HEK293T (cell line): ENCODE results near the gene SLC25A48.

Experiments
- CTCF ChIA-PET: fragments of 350-600 bp; formaldehyde crosslinking; extraction: SDS; loops from one replicate; lab custom pipeline; 2021; ENCODE audit warnings: antibody characterized with exemption, inconsistent platforms; lab: Yijun Ruan, JAX
- POLR2A ChIA-PET: fragments of 350-600 bp; formaldehyde crosslinking; extraction: SDS; loops from one replicate; lab custom pipeline; 2020; ENCODE audit warnings: antibody characterized with exemption, inconsistent platforms; lab: Yijun Ruan, JAX
- DNase-seq: peaks from one replicate; pipeline ENCODE4 v3.0.0; 2012; ENCODE audit warnings: mixed read lengths; ENCODE audit errors: extremely low spot score
- ARNT ChIP-seq: fragments of 450-650 bp; IDR thresholded peaks from 2 replicates; pipeline ENCODE4 v1.6.1; 2017; ENCODE audit warnings: mild to moderate bottlenecking
- BHLHE40 ChIP-seq: fragments of 450-650 bp; IDR thresholded peaks from 2 replicates; pipeline ENCODE4 v1.6.1; 2016; ENCODE audit warnings: mild to moderate bottlenecking, moderate library complexity, borderline replicate concordance
- CTBP1 ChIP-seq: fragments of 450-650 bp; IDR thresholded peaks from 2 replicates; pipeline ENCODE4 v1.6.1; 2016; ENCODE audit warnings: borderline replicate concordance
- ELF4 ChIP-seq: fragments of 450-650 bp; IDR thresholded peaks from 2 replicates; pipeline ENCODE4 v1.6.1; 2017; ENCODE audit warnings: antibody characterized with exemption
- FOXA1 ChIP-seq: fragments of 450-650 bp; IDR thresholded peaks from 2 replicates; pipeline ENCODE4 v1.6.1; 2016; ENCODE audit warnings: mild to moderate bottlenecking
- FOXK2 ChIP-seq: fragments of 450-650 bp; IDR thresholded peaks from 2 replicates; pipeline ENCODE4 v1.6.1; 2016; ENCODE audit warnings: mild to moderate bottlenecking
- FOXM1 ChIP-seq: fragments of 450-650 bp; IDR thresholded peaks from 2 replicates; pipeline ENCODE4 v1.6.1; 2017; ENCODE audit warnings: mild to moderate bottlenecking, borderline replicate concordance
- HDGF ChIP-seq: fragments of 450-650 bp; IDR thresholded peaks from 2 replicates; pipeline ENCODE4 v1.6.1; 2017; ENCODE audit warnings: antibody characterized with exemption, borderline replicate concordance
- L3MBTL2 ChIP-seq: fragments of 450-650 bp; conservative IDR thresholded peaks from 2 replicates; pipeline ENCODE4 v1.6.1; 2016; ENCODE audit warnings: mild to moderate bottlenecking
- LEF1 ChIP-seq: fragments of 450-650 bp; IDR thresholded peaks from 2 replicates; pipeline ENCODE4 v1.6.1; 2017; ENCODE audit warnings: mild to moderate bottlenecking, borderline replicate concordance
- NFRKB ChIP-seq: fragments of 450-650 bp; IDR thresholded peaks from 2 replicates; pipeline ENCODE4 v1.6.1; 2016; ENCODE audit warnings: mild to moderate bottlenecking, moderate library complexity
- SP1 ChIP-seq: fragments of 450-650 bp; IDR thresholded peaks from 2 replicates; pipeline ENCODE4 v1.6.1; 2017
- SUZ12 ChIP-seq: fragments of 450-650 bp; IDR thresholded peaks from 2 replicates; pipeline ENCODE4 v1.6.1; 2016; ENCODE audit warnings: mild to moderate bottlenecking
- TARDBP ChIP-seq: fragments of 450-650 bp; IDR thresholded peaks from 2 replicates; pipeline ENCODE4 v1.6.1; 2016
- ZNF384 ChIP-seq: fragments of 450-650 bp; IDR thresholded peaks from 2 replicates; pipeline ENCODE4 v1.6.1; 2016
- TF ChIP-seq, protein P1 (sequence below): fragments of 450-650 bp; IDR thresholded peaks from 2 replicates; pipeline ENCODE4 v1.6.1; 2016

The SLC25A48 gene

DNA sequence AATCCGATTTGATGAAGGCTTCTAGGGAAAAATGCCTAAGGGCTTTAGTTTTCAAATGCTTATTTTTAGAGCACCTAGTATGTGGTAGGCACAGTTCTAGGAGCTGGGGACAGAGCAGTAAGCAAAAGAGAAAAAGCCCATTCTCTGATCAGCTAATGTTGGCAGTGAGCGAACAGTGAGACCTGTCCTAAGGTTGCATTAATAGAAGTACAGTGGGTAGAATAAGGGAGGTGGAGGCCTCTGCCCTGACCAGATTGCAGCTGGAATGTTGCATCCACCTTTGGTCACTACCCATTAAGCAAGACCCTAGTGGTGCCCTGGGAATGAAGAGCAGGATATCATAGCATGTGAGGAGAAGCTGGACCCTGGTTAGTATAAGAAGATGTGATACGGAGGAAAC, 41.1 kb downstream of the SLC25A48 start:
- no peak for DNase-seq
- no peak for TF ChIP-seq ELF4
- TF ChIP-seq, protein P1, sequence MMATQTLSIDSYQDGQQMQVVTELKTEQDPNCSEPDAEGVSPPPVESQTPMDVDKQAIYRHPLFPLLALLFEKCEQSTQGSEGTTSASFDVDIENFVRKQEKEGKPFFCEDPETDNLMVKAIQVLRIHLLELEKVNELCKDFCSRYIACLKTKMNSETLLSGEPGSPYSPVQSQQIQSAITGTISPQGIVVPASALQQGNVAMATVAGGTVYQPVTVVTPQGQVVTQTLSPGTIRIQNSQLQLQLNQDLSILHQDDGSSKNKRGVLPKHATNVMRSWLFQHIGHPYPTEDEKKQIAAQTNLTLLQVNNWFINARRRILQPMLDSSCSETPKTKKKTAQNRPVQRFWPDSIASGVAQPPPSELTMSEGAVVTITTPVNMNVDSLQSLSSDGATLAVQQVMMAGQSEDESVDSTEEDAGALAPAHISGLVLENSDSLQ = no peak
- ChIA-PET POLR2A (no interaction called here), CTCF (interaction anchor here (1.0 to 1.4 kb wide), 4 partner anchors 13 to 322 kb away, joined by 3 to 4 read pairs (median 4); no protein-coding TSS in a partner anchor)

DNA sequence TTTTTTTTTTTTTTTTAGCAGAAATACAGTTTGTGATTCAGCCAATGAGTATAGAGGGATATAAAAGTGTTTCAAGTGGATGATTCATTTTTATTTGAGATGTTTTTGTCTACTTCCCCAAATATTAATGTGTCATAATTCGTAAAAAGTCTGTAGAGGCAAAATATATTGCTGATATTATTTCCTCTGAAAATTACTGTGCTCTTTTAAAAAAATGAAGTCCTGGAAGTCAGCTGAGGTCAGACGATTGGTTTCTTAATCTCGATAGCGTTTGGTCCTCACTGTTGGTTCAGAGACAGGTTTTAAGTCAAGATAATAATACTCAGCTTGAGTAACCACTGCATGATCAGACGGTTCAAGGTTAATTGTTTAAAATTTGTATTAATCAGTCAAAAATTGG, 41.7 kb downstream of the SLC25A48 start:
- no peak for DNase-seq
- CTCF ChIA-PET = interaction anchor here (1.0 to 1.4 kb wide), 2 partner anchors 310 to 323 kb away, joined by 3 to 4 read pairs; no protein-coding TSS in a partner anchor
- TF ChIP-seq HDGF (no peak), FOXM1 (no peak), FOXA1 (no peak), ZNF384 (no peak), L3MBTL2 (no peak), NFRKB (no peak), LEF1 (no peak), FOXK2 (no peak), SUZ12 (no peak), BHLHE40 (no peak), SP1 (no peak), TARDBP (no peak), CTBP1 (no peak), ELF4 (no peak), ARNT (no peak)
- TF ChIP-seq, protein P1 = no peak
- POLR2A ChIA-PET = no interaction called here

DNA sequence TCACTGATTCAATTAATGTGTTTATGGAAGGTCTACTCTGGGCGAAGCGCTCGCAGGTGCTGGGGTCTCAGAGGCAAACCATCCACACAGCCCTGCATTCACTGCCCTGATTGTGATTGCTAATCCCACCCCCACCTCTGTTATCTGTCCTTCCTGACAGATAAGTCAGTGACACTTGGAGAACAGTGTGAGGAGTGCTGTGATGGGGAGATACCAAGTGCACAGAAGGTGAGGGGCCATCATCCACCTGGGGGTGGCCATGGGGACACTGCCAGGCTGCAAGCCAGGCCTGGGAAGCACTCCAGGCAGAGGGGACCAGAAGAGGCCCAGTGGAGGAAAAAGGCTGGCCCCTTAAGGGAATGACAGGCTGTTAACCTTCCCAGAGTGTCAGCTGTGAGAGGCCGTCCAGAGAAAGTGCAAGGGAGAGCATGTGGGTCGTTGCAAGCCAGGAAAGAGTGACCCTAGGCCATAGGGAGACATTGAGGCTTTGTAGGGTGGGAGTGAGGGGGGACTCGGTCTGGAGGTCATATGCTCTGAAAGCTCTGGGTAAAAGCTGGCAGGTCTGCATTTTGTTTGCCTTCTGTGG, 43.2 kb downstream of the SLC25A48 start:
- POLR2A ChIA-PET = no interaction called here
- CTCF ChIA-PET = interaction anchor here (0.6 to 1.2 kb wide), 2 partner anchors 14 to 361 kb away, joined by 3 to 5 read pairs; no protein-coding TSS in a partner anchor
- DNase-seq = no peak
- no peak for TF ChIP-seq FOXA1
- TF ChIP-seq ZNF384 = no peak
- no peak for TF ChIP-seq ELF4
- TF ChIP-seq, protein P1 = no peak
- no peak for TF ChIP-seq LEF1

DNA sequence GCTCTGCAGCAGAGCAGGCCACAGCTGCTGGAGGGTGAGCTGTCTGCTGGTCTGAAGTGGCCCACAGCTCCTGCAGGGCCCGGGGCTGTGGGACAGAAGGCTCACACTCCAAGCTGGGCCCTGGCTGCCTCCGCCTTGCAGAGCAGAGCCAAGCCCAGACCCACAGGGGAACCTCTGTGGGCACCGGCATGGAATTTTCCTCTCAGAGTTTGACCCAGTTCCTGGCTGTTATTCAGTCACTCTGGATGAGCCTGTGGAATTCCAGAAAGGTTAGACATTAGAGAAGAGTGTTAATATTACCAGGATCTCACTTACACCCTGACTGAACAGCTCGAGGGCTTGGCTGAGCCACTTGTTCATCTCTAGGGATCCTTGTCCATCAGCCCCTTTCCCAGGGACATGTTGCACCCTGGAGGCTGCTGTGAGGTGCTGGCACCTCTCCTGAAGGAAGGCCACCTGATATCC, 43.7 kb downstream of the SLC25A48 start:
- TF ChIP-seq FOXK2 (no peak), CTBP1 (no peak), FOXM1 (no peak), SP1 (no peak), ELF4 (no peak), ARNT (no peak), NFRKB (no peak), LEF1 (no peak), L3MBTL2 (no peak), ZNF384 (no peak), FOXA1 (no peak), HDGF (no peak), BHLHE40 (no peak), SUZ12 (no peak), TARDBP (no peak)
- TF ChIP-seq, protein P1 = no peak
- DNase-seq = no peak
- ChIA-PET CTCF (interaction anchor here (0.6 to 2.1 kb wide), 3 partner anchors 10 to 360 kb away, joined by 3 to 5 read pairs (median 5); no protein-coding TSS in a partner anchor), POLR2A (no interaction called here)

DNA sequence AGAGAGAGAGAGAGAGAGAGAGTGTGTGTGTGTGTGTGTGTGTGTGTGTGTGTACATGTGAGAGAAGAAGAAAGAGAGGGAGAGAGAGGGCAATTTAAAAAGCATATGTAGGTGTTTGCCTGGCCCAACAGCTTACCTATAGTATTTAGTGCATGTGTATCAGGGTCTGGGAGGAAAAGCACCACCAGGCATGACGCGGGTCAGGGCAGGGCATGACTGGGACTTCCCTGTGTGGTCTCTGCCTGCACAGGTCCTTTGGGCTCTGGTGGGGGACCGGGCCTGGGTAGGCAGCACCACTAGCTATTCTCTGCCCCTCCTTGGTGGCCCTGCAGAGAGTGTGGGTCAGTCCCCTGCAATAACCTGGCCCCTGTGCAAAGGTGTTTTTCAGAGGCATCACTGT, 45.1 kb downstream of the SLC25A48 start:
- CTCF ChIA-PET = interaction anchor here (0.5 to 2.1 kb wide), 2 partner anchors 11 to 18 kb away, joined by 3 to 5 read pairs; no protein-coding TSS in a partner anchor
- TF ChIP-seq ZNF384 (no peak), ELF4 (no peak), FOXM1 (no peak), NFRKB (no peak), SUZ12 (no peak), LEF1 (no peak), FOXK2 (no peak), BHLHE40 (no peak), HDGF (no peak), ARNT (no peak)
- TF ChIP-seq, protein P1 = no peak

More for the DNA sequence above, 45.1 kb downstream of the SLC25A48 start:
- POLR2A ChIA-PET = interaction anchor here (0.6 kb wide), 1 partner anchor 215 kb away, joined by 3 read pairs; no protein-coding TSS in a partner anchor
- DNase-seq = no peak
